ENCODE results near the gene SEPHS2.
"Not testable (repeated sequence)": the region's sequence is repeated elsewhere in the genome, so short reads cannot be mapped to it uniquely, and the experiment has no call there.

The SEPHS2 gene

GRCh38 chr16:30445408-30446202 is at the start of gene SEPHS2:
TSS of gene SEPHS2 (minus strand) at chr16:30445874. CDS start at chr16:30445727, 147 bp downstream.
- DNase-seq (ENCODE audit: low spot score): peak; percentile 89

- DNase-seq (ENCODE audit: low spot score): no peak
These were observed 49.0 kb upstream of the SEPHS2 start for GRCh38 chr16:30494709-30495108.

- DNase-seq (ENCODE audit: low spot score): no peak
These were observed 48.3 kb upstream of the SEPHS2 start for GRCh38 chr16:30493941-30494488.

DNA sequence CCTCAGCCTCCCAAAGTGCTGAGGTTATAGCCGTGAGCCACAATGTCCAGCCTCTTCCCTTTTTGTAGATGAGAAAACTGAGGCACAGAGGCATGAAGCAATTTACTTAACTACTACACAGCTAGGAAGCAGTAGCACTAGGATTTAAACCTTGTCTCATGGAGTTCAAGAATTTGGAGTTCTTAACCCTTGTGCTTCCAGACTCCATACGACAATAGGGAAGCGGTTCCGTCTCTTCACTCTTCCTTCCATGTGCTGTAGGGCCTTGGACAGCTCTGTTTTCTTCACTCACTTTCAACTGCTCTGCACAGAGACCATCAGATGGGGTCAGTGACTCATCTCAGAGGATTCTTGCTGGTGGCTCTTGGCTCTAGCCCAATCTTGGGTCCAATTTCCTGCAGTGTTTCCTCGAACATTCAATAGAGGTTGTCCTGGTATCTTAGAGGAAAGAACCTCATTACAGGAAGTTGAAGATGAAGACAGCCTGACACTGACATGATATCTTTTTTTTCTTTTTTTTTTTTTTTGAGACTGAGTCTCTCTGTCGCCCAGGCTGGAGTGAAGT is 46.2 kb upstream of the SEPHS2 start:
- DNase-seq (ENCODE audit: low spot score): peak; percentile 64

DNA sequence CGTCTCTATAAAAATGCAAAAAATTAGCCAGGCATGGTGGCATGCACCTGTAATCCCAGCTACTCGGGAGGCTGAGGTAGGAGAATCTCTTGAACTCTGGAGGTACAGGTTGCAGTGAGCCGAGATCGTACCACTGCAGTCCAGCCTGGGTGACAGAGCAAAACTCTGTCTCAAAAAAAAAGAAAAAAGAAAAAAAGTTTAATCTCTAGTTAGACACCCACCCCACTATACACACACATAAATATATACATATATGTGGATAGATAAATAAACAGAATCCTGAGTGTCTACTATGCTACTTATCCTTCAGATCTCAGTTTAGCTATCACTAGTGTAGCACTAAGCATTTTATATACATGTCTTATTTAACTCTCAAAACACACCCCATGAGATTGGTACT is 45.6 kb upstream of the SEPHS2 start:
- DNase-seq (ENCODE audit: low spot score): no peak

DNA sequence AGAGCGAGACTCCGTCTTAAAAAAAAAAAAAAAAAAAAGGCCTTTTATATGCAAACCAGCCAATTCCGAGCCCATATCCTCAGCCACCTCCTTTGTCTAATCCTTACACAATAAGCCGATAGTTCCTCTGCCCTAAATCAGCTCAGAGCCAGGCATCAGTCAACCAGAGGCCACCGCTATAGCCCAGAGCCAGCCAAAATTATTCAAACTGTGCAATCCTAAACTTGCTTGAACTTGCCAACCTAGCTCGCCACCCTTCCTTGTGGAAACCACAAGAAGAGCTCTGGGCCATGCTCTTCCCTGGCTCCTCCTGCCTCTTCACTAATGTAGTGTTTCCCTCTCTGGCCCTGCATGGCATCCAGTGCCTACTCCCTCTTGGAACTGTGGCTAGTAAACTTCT is 44.5 kb upstream of the SEPHS2 start:
- peak; percentile 20 for DNase-seq (ENCODE audit: low spot score)

DNA sequence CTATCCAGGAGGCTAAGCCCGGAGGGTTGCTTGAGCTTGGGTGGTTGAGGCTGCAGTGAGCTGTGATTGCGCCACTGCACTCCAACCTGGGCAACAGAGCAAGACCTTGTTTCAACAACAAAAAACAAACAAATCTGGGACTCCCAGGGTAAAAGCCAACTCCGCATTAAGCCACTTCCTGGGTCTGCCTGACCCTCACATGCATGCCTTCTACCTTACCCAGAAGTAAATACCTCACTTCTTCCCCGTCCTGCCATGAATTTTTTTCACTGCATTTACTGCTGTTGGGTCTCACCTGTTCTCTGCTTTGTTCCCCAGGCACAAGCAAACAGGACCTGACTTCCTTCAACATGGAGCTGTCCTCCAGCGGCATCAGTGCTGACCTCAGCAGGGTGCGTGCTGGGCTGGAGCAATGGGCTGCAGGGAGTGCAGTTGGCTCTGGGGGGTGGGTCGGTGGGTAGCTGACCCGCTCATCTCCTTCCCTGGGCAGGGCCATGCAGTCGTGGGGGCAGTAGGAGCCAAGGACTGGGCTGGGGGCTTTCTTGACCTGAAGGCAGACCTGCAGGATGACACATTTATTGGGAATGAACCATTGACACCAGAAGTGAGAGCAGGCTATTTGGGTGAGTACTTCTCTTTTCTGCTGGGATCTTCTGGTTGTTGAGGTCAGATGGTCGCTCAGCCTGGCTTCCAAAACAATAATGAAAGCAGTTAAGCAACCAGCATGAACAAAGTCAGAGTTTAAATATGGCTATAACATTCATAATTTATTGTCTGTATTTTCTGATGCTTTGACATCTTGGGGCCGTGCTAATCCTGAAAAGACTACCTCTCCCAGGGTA is 43.3 kb upstream of the SEPHS2 start:
- DNase-seq (ENCODE audit: low spot score): no peak

- no peak for DNase-seq (ENCODE audit: low spot score)
These were observed 40.3 kb upstream of the SEPHS2 start for GRCh38 chr16:30485818-30486436.

DNA sequence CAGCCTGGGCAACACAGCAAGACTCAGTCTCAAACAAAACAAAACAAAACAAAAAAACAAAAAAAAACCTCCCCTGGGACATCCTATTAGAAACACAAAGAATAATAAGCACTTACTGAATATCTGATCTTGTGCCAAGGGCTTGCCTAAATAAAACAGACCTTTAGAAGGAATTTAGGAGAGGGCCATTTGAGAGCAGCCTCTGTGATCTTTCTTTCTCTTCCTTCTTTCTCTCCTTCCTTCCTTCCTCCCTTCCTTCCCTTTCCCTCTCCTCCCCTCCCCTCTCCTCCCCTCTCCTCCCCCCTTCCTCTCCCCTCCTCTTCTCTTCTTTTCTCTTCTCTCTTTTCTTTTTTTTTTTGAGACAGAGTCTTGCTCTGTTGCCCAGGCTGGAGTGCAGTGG is 39.2 kb upstream of the SEPHS2 start:
- DNase-seq (ENCODE audit: low spot score): no peak

GRCh38 chr16:30482366-30482765 is 36.7 kb upstream of the SEPHS2 start:
- DNase-seq (ENCODE audit: low spot score): no peak

DNA sequence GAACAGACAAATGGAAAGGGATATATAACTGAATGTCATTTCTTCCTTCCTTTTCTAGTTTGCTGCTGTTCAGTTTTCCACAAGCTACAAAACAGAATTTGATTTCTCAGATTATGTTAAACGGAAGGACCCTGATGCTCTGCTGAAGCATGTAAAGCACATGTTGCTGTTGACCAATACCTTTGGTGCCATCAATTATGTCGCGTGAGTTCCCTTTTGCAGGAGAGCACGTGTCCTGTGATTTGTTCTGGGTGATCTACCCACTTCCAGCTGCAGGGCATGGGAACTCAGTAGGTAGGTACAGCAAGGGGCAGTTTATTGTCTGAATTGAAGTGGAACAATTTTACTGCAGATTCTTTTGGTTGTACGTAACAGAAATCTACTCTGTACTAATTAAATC is 35.7 kb upstream of the SEPHS2 start:
- DNase-seq (ENCODE audit: low spot score): no peak

GRCh38 chr16:30478766-30479478 is 33.2 kb upstream of the SEPHS2 start:
- no peak for DNase-seq (ENCODE audit: low spot score)

GRCh38 chr16:30477773-30478172 is 32.1 kb upstream of the SEPHS2 start:
- not testable (repeated sequence) for DNase-seq (ENCODE audit: low spot score)

- no peak for DNase-seq (ENCODE audit: low spot score)
These were observed 31.3 kb upstream of the SEPHS2 start for GRCh38 chr16:30476991-30477390.

DNA sequence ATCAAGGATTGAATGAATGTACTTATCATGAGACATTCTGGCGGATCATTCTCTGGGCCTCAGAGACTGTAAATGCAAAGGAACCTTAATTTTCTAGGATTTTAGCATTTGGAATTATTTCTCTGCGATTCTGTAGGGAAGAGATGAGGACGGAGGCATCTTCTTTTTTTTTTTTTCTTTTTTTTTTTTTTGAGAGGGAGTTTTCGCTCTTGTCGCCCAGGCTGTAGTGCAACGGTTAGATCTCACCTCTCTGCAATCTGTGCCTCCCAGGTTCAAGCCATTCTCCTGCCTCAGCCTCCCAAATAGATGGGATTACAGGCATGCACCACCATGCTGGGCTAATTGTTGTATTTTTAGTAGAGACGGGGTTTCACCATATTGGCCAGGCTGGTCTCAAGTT is 29.0 kb upstream of the SEPHS2 start:
- no peak for DNase-seq (ENCODE audit: low spot score)

DNA sequence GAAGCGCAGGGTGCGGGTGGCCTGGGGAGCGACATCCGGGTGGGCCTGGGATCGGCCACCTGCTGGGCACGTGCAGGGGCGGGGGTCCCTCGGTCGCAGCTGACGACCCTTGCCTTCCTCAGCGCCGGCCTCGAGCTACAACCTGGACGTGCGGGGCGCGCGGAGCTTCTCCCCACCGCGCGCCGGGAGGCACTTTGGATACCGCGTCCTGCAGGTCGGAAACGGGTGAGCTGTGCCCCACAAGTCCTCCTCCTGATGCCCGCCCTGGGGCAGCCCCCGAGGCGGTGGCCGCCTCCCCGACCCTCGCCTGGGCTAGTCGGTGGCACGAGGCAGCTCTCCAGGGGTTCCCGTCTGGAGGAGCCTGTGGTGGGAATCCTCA is 28.4 kb upstream of the SEPHS2 start:
- no peak for DNase-seq (ENCODE audit: low spot score)

DNA sequence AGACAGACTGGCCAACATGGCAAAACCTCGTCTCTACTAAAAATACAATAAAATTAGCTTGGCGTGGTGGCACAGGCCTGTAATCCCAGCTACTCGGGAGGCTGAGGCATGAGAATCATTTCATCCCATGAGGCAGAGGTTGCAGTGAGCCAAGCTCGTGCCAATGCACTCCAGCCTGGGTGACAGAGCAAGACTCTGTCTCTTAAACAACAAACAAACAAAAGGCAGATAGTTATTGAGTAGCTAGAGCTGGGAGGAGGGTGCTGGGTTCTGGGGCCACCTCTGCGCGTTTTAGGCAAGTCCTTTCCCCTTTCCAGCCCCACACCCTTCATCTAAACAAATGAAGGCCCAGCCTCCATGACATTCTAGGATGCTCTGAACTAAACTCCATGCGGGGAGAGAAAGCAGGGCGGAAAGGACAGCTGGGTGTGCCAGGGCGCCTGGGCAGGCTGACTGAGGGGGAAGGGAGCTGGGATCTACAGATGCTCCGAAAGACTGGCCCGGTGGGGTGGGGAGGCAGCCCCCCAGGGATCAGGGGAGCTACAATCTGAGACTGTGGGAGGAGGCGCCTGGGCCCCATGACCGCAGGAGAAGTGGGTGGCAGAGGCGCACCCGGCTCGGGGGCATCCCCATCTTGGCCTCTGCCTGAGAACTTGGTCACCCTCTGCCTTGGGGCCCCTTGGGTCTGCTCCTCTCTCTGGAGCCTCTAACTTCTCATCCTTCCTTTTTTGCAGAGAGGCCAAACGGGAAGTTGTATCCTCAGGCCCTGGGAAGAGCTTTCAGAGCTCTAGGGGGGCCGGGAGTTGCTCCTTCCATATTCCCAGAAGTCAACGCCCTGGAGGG is 27.8 kb upstream of the SEPHS2 start:
- no peak for DNase-seq (ENCODE audit: low spot score)

DNA sequence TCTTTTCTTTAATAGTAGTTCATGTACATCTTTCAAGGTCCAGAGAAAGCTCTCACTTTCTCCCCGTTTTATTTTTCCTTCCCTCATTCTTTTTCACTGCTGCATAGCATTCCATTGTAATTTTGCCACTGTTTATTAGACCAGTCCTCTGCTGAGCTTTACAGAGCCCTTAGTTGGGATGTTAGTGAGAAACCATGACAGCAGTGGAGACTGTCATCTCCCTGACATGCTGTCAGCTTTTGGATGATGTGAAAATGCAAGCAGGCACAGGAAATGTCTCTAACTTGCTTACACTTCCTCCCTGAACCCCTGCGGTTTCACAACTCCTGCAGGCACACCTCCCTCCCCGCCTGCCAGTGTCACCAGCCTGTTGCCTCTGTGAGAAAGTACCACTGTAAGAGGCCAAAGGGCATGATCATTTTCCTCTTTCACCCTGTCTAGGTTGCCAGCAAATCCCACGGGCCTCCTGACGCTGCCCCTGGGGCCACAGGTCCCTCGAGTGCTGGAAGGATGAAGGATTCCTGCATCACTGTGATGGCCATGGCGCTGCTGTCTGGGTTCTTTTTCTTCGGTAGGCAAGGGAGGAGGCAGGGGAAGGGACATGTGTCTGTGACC is 26.8 kb upstream of the SEPHS2 start, which contains the start of gene ITGAL:
ITGAL (plus strand) TSS at position 415 of the 615 bp plus-strand sequence; CDS start at position 511, 96 bp downstream.
- no peak for DNase-seq (ENCODE audit: low spot score)

- no peak for DNase-seq (ENCODE audit: low spot score)
These were observed 24.9 kb upstream of the SEPHS2 start for GRCh38 chr16:30470632-30470995.

- no peak for DNase-seq (ENCODE audit: low spot score)
These were observed 24.5 kb upstream of the SEPHS2 start for GRCh38 chr16:30470170-30470512.
